HCT116 (cell line): ENCODE data around the gene TRPM3.

ENCODE experiments used
- EGR1 ChIP-seq: IDR thresholded peaks from 2 replicates; pipeline ENCODE4 v1.6.1; 2012; ENCODE audit warnings: low read depth
- EZH2 ChIP-seq: fragments of 200-600 bp; sonication (generic); IDR thresholded peaks from 2 replicates; pipeline ENCODE4 v1.6.1; 2017; ENCODE audit warnings: antibody characterized with exemption, mixed run types
- EZH2phosphoT487 ChIP-seq: fragments of 200-600 bp; IDR thresholded peaks from 2 replicates; pipeline ENCODE4 v1.6.1; 2018; ENCODE audit warnings: antibody characterized with exemption, borderline replicate concordance
- FOSL1 ChIP-seq: IDR thresholded peaks from 2 replicates; pipeline ENCODE4 v1.6.1; 2012; ENCODE audit warnings: low read depth
- POLR2A ChIP-seq: IDR thresholded peaks from 2 replicates; pipeline ENCODE4 v1.7.0; 2011; ENCODE audit warnings: borderline replicate concordance; ENCODE audit not compliant: insufficient read depth, insufficient read length; ENCODE audit errors: extremely low read depth
- POLR2AphosphoS5 ChIP-seq: IDR thresholded peaks from 2 replicates; pipeline ENCODE4 v1.6.1; 2011; ENCODE audit warnings: mild to moderate bottlenecking, low read depth, low read length, moderate library complexity
- SP1 ChIP-seq: IDR thresholded peaks from 2 replicates; pipeline ENCODE4 v1.6.1; 2012; ENCODE audit warnings: low read depth
- TCF7L2 ChIP-seq: IDR thresholded peaks from 2 replicates; pipeline ENCODE4 v1.7.0; 2011; ENCODE audit warnings: borderline replicate concordance, inconsistent platforms; ENCODE audit not compliant: insufficient read depth, insufficient read length; ENCODE audit errors: extremely low read depth
- YY1 ChIP-seq: IDR thresholded peaks from 2 replicates; pipeline ENCODE4 v1.6.1; 2011; ENCODE audit warnings: low read length, low read depth, moderate library complexity, mild to moderate bottlenecking; ENCODE audit not compliant: insufficient replicate concordance; ENCODE audit errors: extremely low read depth
- TF ChIP-seq, protein P1 (sequence below): IDR thresholded peaks from 2 replicates; pipeline ENCODE4 v1.6.1; 2012
- TF ChIP-seq, protein P2 (sequence below), 3 experiments: fragments of 200-600 bp in 1 of 3; sonication (generic) in 1 of 3; IDR thresholded peaks in 2 of 3; conservative IDR thresholded peaks in 1 of 3; 2 replicates each; pipeline ENCODE4 v1.5.1; 2012 to 2017; ENCODE audit warnings: low read depth in 2 of 3, low read length in 2 of 3, antibody characterized with exemption in 1 of 3, borderline replicate concordance in 1 of 3, control low read depth in 1 of 3, mild to moderate bottlenecking in 1 of 3, mixed read lengths in 1 of 3, mixed run types in 1 of 3, moderate library complexity in 1 of 3; ENCODE audit not compliant: insufficient read depth in 1 of 3
- TF ChIP-seq, protein P3 (sequence below): IDR thresholded peaks from 2 replicates; pipeline ENCODE4 v1.6.1; 2011; ENCODE audit warnings: mild to moderate bottlenecking, low read length, moderate library complexity; ENCODE audit not compliant: insufficient replicate concordance; ENCODE audit errors: extremely low read depth
- TF ChIP-seq, protein P4 (sequence below): IDR thresholded peaks from 2 replicates; pipeline ENCODE4 v1.6.1; 2012

DNA sequence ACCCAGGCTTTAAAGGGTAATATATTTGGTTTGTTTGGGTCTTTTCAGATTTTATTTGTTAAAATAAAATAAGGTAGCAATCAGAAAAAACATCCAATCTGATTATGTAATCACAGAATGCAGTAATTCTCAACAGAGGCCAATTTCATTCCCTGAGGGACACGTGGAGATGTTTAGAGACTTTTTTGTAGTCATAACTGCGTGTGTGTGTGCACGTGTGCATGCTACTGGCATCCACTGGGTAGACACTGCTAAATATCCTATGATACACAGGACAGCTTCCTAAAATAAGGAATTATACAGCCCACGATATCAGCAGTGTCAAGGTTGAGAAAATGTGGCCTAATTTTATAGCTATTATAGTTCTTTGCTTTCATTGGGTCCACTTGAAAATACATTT, 526.2 kb downstream of the TRPM3 start:
- TF ChIP-seq YY1 (no peak), POLR2A (no peak), POLR2AphosphoS5 (no peak), EZH2phosphoT487 (no peak), EZH2 (no peak), SP1 (no peak), EGR1 (no peak), FOSL1 (no peak), TCF7L2 (no peak)
- TF ChIP-seq, protein P1, sequence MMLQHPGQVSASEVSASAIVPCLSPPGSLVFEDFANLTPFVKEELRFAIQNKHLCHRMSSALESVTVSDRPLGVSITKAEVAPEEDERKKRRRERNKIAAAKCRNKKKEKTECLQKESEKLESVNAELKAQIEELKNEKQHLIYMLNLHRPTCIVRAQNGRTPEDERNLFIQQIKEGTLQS: no peak
- TF ChIP-seq, protein P2, sequence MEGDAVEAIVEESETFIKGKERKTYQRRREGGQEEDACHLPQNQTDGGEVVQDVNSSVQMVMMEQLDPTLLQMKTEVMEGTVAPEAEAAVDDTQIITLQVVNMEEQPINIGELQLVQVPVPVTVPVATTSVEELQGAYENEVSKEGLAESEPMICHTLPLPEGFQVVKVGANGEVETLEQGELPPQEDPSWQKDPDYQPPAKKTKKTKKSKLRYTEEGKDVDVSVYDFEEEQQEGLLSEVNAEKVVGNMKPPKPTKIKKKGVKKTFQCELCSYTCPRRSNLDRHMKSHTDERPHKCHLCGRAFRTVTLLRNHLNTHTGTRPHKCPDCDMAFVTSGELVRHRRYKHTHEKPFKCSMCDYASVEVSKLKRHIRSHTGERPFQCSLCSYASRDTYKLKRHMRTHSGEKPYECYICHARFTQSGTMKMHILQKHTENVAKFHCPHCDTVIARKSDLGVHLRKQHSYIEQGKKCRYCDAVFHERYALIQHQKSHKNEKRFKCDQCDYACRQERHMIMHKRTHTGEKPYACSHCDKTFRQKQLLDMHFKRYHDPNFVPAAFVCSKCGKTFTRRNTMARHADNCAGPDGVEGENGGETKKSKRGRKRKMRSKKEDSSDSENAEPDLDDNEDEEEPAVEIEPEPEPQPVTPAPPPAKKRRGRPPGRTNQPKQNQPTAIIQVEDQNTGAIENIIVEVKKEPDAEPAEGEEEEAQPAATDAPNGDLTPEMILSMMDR (IDR thresholded peaks at IDR 0.05 in 2 of 3, conservative IDR thresholded peaks at IDR 0.05 in 1 of 3; ENCODE audit: borderline replicate concordance in 1 of 3, insufficient read depth in 1 of 3, low read depth in 2 of 3, low read length in 2 of 3): no peak
- TF ChIP-seq, protein P3, sequence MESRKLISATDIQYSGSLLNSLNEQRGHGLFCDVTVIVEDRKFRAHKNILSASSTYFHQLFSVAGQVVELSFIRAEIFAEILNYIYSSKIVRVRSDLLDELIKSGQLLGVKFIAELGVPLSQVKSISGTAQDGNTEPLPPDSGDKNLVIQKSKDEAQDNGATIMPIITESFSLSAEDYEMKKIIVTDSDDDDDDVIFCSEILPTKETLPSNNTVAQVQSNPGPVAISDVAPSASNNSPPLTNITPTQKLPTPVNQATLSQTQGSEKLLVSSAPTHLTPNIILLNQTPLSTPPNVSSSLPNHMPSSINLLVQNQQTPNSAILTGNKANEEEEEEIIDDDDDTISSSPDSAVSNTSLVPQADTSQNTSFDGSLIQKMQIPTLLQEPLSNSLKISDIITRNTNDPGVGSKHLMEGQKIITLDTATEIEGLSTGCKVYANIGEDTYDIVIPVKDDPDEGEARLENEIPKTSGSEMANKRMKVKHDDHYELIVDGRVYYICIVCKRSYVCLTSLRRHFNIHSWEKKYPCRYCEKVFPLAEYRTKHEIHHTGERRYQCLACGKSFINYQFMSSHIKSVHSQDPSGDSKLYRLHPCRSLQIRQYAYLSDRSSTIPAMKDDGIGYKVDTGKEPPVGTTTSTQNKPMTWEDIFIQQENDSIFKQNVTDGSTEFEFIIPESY: no peak
- TF ChIP-seq, protein P4, sequence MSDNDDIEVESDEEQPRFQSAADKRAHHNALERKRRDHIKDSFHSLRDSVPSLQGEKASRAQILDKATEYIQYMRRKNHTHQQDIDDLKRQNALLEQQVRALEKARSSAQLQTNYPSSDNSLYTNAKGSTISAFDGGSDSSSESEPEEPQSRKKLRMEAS: no peak
